ENCODE measurements around the gene MX2.

GRCh38 chr21:41451753-41452676 lies 90.2 kb downstream of the MX2 start:
- TF ChIP-seq, protein P1, sequence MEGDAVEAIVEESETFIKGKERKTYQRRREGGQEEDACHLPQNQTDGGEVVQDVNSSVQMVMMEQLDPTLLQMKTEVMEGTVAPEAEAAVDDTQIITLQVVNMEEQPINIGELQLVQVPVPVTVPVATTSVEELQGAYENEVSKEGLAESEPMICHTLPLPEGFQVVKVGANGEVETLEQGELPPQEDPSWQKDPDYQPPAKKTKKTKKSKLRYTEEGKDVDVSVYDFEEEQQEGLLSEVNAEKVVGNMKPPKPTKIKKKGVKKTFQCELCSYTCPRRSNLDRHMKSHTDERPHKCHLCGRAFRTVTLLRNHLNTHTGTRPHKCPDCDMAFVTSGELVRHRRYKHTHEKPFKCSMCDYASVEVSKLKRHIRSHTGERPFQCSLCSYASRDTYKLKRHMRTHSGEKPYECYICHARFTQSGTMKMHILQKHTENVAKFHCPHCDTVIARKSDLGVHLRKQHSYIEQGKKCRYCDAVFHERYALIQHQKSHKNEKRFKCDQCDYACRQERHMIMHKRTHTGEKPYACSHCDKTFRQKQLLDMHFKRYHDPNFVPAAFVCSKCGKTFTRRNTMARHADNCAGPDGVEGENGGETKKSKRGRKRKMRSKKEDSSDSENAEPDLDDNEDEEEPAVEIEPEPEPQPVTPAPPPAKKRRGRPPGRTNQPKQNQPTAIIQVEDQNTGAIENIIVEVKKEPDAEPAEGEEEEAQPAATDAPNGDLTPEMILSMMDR (IDR thresholded peaks at IDR 0.05), result no peak
- TF ChIP-seq POLR2AphosphoS5 (IDR thresholded peaks at IDR 0.05; ENCODE audit: low read depth, low read length), result no peak
- TF ChIP-seq SIN3A (IDR thresholded peaks at IDR 0.05; ENCODE audit: borderline replicate concordance, insufficient read depth, low read depth, low read length), result no peak
